Small intestine (tissue), 7 donors: Measurements from ENCODE around the gene C1orf35. TPM values are rescaled to one million over a fixed set of nuclear protein-coding genes. Genes with fewer than 3 reads are reported as not detected.

Source experiments
- DNase-seq, 2 donors: peaks; one replicate each; pipeline versions ENCODE4 v3.0.0 to v3.0.0-alpha.2; 2013
- FAIRE-seq: peaks from 2 replicates; lab custom pipeline; 2012; peaks lifted over from hg19 to GRCh38; lab: Jason Lieb, UNC
- H3K27ac ChIP-seq, 3 donors: one replicate each; pipeline ENCODE4 v1.5.1; 2013; ENCODE audit warnings: low read length in 2 of 3, mild to moderate bottlenecking in 2 of 3, control low read depth in 1 of 3, inconsistent platforms in 1 of 3, low read depth in 1 of 3, moderate library complexity in 1 of 3
- H3K27me3 ChIP-seq, 3 donors: one replicate each; pipeline ENCODE4 v1.6.1; 2013; ENCODE audit warnings: low read length in 3 of 3, inconsistent platforms in 1 of 3; ENCODE audit not compliant: control insufficient read depth in 3 of 3, insufficient read depth in 3 of 3
- H3K36me3 ChIP-seq, 3 donors: one replicate each; pipeline ENCODE4 v1.6.1; 2013; ENCODE audit warnings: low read length in 3 of 3, inconsistent platforms in 1 of 3, low read depth in 1 of 3, mild to moderate bottlenecking in 1 of 3, moderate library complexity in 1 of 3; ENCODE audit not compliant: control insufficient read depth in 3 of 3, insufficient read depth in 2 of 3
- H3K4me1 ChIP-seq, 3 donors: one replicate each; pipeline ENCODE4 v1.6.1; 2013; ENCODE audit warnings: low read length in 2 of 3, inconsistent platforms in 1 of 3, low read depth in 1 of 3, mild to moderate bottlenecking in 1 of 3, moderate library complexity in 1 of 3; ENCODE audit not compliant: control insufficient read depth in 3 of 3, insufficient read depth in 2 of 3
- H3K4me3 ChIP-seq, 3 donors: one replicate each; pipeline ENCODE4 v1.5.1; 2013; ENCODE audit warnings: low read length in 3 of 3, control low read depth in 1 of 3, inconsistent platforms in 1 of 3, low read depth in 1 of 3, mild to moderate bottlenecking in 1 of 3, moderate library complexity in 1 of 3
- H3K9me3 ChIP-seq, 2 donors: one replicate each; pipeline ENCODE4 v1.6.1; 2013; ENCODE audit warnings: low read depth in 1 of 2, low read length in 1 of 2; ENCODE audit not compliant: control insufficient read depth in 2 of 2, insufficient read depth in 1 of 2
- WGBS, 3 donors: extraction: QIAGEN DNeasy Blood & Tissue Kit; methylation state at CpG; one replicate each; pipeline ENCODE4 v1.1.7; 2013; 5-methylcytosine and 5-hydroxymethylcytosine counted together
- polyA plus RNA-seq, 4 donors: library from polyadenylated mRNA; stranded (reverse) in 3 of 4; unstranded in 1 of 4; fragments of 200-250 nt in 3 of 4; fragments of 120-200 nt in 1 of 4; gene quantifications; one replicate each; pipeline versions ENCODE4 v1.2.1 to v1.2.3, GENCODE V29; 2013
- donor health status: healthy with polysubstance abuse.
- donor health status: control.
- donor health status: control.
- donor health status: Bipolar disorder and iron deficiency.
- donor health status: healthy.

The C1orf35 gene
- polyA plus RNA-seq, 4 donors, result 15.4 to 18.1 (median 16.0) TPM

DNA sequence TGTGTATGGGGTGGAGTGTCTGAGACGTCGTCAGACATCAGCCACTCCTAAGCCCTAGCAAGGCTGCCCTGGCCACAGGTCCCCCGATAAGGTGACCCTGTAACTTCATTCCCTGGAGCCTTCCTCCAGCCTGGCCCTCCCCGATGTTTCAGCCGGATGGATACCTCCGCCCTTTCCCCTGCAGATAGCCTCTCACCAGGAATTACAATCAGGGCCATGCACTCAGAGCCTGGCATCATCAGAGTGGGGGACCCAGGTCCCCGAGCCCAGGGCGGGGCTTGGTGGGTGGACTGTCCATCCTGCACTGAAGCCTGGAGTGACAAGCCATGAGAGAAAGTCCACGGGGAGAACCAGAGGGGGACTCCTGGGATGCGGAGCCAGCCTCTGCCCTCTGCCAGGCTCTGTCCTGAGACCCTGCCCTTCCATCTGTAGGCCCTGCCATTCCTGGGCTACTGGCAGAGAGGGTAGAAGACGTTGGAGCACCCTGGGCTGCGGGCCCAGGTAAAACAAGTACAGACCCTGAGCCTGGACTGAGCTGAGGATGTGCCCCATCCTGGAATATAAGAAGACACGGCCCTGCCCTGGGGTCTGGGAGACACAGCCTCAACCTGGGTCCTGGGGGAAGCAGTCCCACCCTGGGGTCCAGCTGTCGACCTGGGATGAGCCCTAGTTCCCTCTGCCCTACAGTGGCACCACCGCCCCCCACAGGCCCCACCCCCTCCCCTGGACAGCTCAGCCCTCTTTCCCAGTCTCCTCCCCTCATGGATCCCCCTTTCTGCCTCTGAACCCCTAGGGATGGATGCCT is 37.4 kb downstream of the C1orf35 start:
- H3K27ac ChIP-seq, result no peak overlapping the region
- H3K27me3 ChIP-seq, result peaks cover 0 to 44% (median 7%) of the 10 kb centered on the region in 3 donors
- no peak overlapping the region for H3K4me3 ChIP-seq
- no peak for FAIRE-seq
- H3K9me3 ChIP-seq, result no peaks in the 10 kb centered on the region
- no peaks in the 10 kb centered on the region for H3K36me3 ChIP-seq
- WGBS, 3 donors, result 69 to 78% (median 76%) methylated on average over 14 to 15 of the region's 15 CpGs
- H3K4me1 ChIP-seq, result peaks cover 0 to 4% (median 0%) of the 10 kb centered on the region in 3 donors
- DNase-seq, result no peak

- H3K4me3 ChIP-seq, result no peak overlapping the region
- peaks cover 0 to 49% (median 9%) of the 10 kb centered on the region in 3 donors for H3K27me3 ChIP-seq
- peaks cover 0 to 12% (median 0%) of the 10 kb centered on the region in 3 donors for H3K4me1 ChIP-seq
- H3K27ac ChIP-seq, result no peak overlapping the region
- no peaks in the 10 kb centered on the region for H3K9me3 ChIP-seq
- WGBS, 3 donors, result 76 to 81% (median 79%) methylated on average over 13 to 15 of the region's 15 CpGs
- no peaks in the 10 kb centered on the region for H3K36me3 ChIP-seq
- no peak for FAIRE-seq
- DNase-seq, result no peak
Observed at GRCh38 chr1:228064741-228065542, 38.2 kb downstream of the C1orf35 start.

GRCh38 chr1:228064296-228064695 is 38.8 kb downstream of the C1orf35 start:
- no peak overlapping the region for H3K4me3 ChIP-seq
- H3K4me1 ChIP-seq, result peaks cover 0 to 14% (median 0%) of the 10 kb centered on the region in 3 donors
- 49 to 63% (median 59%) methylated on average over 7 to 8 of the region's 8 CpGs for WGBS, 3 donors
- FAIRE-seq, result no peak
- H3K27ac ChIP-seq, result no peak overlapping the region
- peaks cover 0 to 3% of the 10 kb centered on the region in 2 donors for H3K9me3 ChIP-seq
- H3K27me3 ChIP-seq, result peaks cover 0 to 52% (median 12%) of the 10 kb centered on the region in 3 donors
- no peak for DNase-seq
- H3K36me3 ChIP-seq, result no peaks in the 10 kb centered on the region

- 82 to 87% (median 84%) methylated on average over 15 of the region's 15 CpGs for WGBS, 3 donors
- FAIRE-seq, result no peak
- H3K27me3 ChIP-seq, result peaks cover 0 to 53% (median 14%) of the 10 kb centered on the region in 3 donors
- H3K36me3 ChIP-seq, result no peaks in the 10 kb centered on the region
- no peak overlapping the region for H3K27ac ChIP-seq
- no peak for DNase-seq
- H3K4me1 ChIP-seq, result peaks cover 0 to 14% (median 0%) of the 10 kb centered on the region in 3 donors
- no peak overlapping the region for H3K4me3 ChIP-seq
- peaks cover 0 to 4% of the 10 kb centered on the region in 2 donors for H3K9me3 ChIP-seq
Observed at GRCh38 chr1:228063251-228064191, 39.6 kb downstream of the C1orf35 start.

DNA sequence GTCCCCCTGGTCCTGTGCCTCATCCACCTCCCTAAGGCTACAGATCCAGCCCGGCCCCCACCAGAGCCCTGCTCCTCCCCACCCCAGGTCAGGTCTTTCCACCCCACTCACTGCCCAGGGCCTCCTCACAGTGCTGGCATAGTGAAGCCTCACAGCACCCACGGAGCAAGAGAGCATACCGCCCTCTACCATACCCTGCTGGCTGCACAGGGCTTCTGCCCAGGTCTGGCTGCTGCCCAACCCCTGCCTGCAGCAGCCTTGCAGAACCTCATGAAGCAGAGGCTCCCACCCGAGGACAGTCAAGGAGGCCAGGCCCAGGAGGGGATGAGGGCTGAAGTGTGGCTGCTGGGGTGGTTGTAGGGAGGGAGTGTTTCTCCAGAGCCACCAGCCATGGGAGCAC is 40.3 kb downstream of the C1orf35 start:
- DNase-seq, result no peak

DNA sequence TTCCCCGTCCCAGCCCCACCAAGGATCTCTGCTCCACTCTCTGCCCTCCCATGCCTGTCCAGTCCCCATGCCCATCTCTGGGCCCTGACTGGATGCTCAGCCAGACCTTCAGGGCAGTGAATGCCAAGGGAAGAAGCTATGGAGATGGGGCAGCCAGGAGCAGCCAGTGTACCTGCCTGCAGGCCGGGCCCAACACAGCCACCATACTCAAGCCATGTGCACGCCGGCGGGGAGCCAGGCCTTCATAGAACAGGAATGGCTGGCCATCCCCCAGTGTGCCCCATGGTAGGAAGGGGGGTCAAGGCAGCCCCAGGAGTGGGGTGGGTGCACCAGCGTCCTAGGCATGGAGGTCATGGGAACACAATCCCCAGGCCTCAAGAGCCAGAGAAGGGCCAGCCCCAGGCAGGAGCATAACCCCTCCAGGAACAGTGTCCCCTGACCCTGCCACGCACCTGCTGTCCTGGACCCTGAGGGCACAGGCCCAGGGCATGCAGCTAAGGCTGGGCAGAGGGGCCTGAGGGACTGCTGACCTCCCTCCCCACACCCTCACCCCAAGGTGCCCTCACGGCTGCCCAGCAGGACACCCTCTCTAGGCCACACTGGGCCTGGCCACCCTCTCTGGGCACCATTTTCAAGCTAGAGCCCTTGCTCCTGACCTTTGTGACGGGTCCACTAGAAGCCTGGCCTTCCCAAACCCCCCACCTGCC is 40.9 kb downstream of the C1orf35 start:
- DNase-seq, result no peak
- peaks cover 0 to 14% (median 0%) of the 10 kb centered on the region in 3 donors for H3K4me1 ChIP-seq
- peaks cover 0 to 7% of the 10 kb centered on the region in 2 donors for H3K9me3 ChIP-seq
- H3K36me3 ChIP-seq, result no peaks in the 10 kb centered on the region
- 91 to 93% (median 93%) methylated on average over 8 to 9 of the region's 9 CpGs for WGBS, 3 donors
- H3K4me3 ChIP-seq, result no peak overlapping the region
- FAIRE-seq, result no peak
- no peak overlapping the region for H3K27ac ChIP-seq
- H3K27me3 ChIP-seq, result peaks cover 0 to 60% (median 19%) of the 10 kb centered on the region in 3 donors

More for the DNA sequence above, 40.3 kb downstream of the C1orf35 start:
- peaks cover 0 to 14% (median 0%) of the 10 kb centered on the region in 3 donors for H3K4me1 ChIP-seq
- peaks cover 0 to 7% of the 10 kb centered on the region in 2 donors for H3K9me3 ChIP-seq
- H3K27me3 ChIP-seq, result peaks cover 0 to 57% (median 19%) of the 10 kb centered on the region in 3 donors
- WGBS, 3 donors, result 51 to 69% (median 63%) methylated on average over 4 of the region's 4 CpGs
- no peaks in the 10 kb centered on the region for H3K36me3 ChIP-seq
- H3K27ac ChIP-seq, result no peak overlapping the region
- no peak for FAIRE-seq
- H3K4me3 ChIP-seq, result no peak overlapping the region

DNA sequence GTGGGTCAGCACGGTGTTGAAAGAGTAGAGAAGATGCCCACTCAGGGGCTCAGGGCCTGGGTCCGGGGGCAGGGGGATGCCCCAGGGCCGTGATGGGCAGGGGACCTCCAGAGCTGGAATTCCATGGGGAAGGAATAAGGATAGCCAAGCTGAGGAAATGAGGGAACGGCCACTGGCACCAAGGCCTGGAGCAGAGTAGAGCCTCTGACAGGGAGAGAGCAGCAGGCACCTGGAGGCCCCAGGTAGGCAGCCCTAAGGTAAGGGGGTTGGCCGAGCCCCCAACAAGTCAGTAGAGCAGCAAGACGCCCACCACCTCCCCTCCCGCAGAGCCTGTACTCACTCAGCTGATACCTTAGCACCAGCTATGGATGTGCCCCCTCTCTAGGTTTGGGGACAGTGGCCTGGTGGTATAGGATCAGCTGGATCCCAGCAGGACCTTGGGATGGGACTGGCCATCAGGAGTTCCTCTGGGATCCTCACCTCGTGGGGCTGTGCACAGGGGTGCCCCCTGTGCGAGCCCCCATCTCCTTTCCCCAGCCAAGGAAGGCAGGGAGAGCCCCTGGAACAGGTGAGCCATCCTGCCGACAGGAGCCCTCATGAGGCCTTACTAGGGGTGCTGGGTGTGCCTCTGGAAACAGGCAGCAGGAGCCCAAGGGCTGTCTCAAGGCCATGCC is 41.6 kb downstream of the C1orf35 start:
- Histone ChIP-seq H3K27me3 (peaks cover 0 to 57% (median 18%) of the 10 kb centered on the region in 3 donors), H3K9me3 (peaks cover 0 to 7% of the 10 kb centered on the region in 2 donors), H3K27ac (no peak overlapping the region), H3K4me3 (no peak overlapping the region), H3K36me3 (no peaks in the 10 kb centered on the region), H3K4me1 (peaks cover 0 to 14% (median 0%) of the 10 kb centered on the region in 3 donors)
- FAIRE-seq (no peak), DNase-seq (no peak)
- 74 to 82% (median 77%) methylated on average over 10 of the region's 10 CpGs for WGBS, 3 donors
